GM18505 (cell line): ENCODE measurements around the gene TM9SF2.
"Not testable (repeated sequence)": the region's sequence is repeated elsewhere in the genome, so short reads cannot be mapped to it uniquely, and the experiment has no call there.

ENCODE experiments used
- ATAC-seq: cut with Tn5 transposase; IDR thresholded peaks from one replicate; pipeline ENCODE4 v1.9.1; 2021; ENCODE audit not compliant: unreplicated experiment
- POLR2A ChIP-seq: IDR thresholded peaks from 4 replicates; pipeline ENCODE4 v1.6.1; 2011; ENCODE audit warnings: borderline replicate concordance; ENCODE audit not compliant: insufficient read depth, insufficient read length; ENCODE audit errors: extremely low read depth

TM9SF2 gene, protein sequence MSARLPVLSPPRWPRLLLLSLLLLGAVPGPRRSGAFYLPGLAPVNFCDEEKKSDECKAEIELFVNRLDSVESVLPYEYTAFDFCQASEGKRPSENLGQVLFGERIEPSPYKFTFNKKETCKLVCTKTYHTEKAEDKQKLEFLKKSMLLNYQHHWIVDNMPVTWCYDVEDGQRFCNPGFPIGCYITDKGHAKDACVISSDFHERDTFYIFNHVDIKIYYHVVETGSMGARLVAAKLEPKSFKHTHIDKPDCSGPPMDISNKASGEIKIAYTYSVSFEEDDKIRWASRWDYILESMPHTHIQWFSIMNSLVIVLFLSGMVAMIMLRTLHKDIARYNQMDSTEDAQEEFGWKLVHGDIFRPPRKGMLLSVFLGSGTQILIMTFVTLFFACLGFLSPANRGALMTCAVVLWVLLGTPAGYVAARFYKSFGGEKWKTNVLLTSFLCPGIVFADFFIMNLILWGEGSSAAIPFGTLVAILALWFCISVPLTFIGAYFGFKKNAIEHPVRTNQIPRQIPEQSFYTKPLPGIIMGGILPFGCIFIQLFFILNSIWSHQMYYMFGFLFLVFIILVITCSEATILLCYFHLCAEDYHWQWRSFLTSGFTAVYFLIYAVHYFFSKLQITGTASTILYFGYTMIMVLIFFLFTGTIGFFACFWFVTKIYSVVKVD

GRCh38 chr13:99501184-99501847 is at the start of gene TM9SF2:
TM9SF2 (plus strand) TSS chr13:99501472; CDS start chr13:99501607, 135 bp downstream.
- peak; percentile 85 for TF ChIP-seq POLR2A
- ATAC-seq, result peak; percentile 49

DNA sequence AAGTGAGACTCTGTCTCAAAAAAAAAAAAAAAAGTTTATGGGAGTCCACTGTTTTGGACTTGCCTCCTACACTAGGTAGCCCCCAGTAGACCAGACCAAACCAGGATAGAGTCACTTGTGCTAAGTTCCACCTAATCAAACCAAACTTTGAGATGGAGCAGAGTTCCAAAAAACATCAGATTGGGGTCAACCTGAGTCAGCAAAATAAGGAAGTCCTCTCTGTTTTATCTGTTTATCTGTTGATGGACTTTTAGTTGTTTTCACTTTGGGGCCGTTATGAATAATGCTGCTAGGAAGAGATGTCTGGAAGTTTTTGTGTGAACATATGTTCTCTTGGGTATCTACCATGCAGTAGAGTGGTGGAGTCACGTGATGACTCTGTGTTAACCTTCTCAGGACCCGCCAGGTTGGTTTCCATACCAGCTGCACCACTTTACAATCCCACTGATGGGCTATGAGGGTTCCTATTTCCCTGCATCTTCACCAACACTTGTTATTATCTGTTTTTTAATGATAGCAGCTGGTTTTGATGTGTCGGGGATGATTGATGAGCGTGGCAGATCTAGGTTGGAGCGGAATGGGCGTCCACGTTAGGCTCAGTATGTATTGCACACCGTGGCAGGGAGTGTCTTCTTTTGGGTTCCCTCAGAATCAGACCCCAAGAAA is 46.6 kb upstream of the TM9SF2 start:
- no peak for TF ChIP-seq POLR2A
- no peak for ATAC-seq

- ATAC-seq, result no peak
- TF ChIP-seq POLR2A, result no peak
Measured at GRCh38 chr13:99459099-99459850, 42.0 kb upstream of the TM9SF2 start.

DNA sequence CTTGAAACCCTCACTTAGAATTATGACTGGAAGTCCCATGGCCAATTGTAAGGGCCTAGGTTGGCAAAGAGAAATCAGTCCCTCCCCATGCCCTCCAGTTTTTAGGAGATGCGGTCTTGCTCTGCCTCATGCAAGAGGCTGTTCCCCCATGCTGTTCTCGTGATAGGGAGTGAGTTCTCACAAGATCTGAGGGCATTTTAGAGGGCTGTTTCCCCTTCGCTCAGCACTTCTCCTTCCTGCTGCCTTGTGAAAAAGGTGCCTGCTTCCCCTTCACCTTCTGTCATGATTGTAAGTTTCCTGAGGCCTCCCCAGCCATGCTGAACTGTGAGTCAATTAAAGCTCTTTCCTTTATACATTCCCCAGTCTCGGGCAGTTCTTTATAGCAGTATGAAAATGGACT is 40.5 kb upstream of the TM9SF2 start:
- ATAC-seq, result not testable (repeated sequence)

GRCh38 chr13:99463646-99464397 is 37.5 kb upstream of the TM9SF2 start:
- ATAC-seq, result no peak
- no peak for TF ChIP-seq POLR2A

- ATAC-seq, result no peak
- TF ChIP-seq POLR2A, result no peak
Measured at GRCh38 chr13:99464441-99464949, 36.8 kb upstream of the TM9SF2 start.

DNA sequence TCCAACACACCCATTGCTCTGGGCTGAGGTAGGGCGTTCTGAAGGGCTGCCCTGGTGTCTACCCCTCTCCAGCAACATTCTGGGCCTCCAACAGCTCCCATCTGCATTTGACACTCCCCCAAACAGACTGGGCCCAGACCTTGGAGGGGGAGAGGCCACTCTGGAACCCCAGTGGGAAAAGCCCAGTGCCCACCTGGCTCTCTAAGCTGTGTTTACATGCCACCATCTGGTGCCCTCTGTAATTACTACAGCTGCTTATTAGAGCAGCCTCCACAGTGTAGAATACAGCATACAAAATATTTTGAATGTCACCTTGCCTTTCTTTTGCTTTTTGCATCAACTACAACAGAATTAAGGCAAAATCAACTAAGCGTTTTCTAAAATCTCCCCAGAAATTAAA is 35.8 kb upstream of the TM9SF2 start:
- no peak for TF ChIP-seq POLR2A
- ATAC-seq, result no peak

DNA sequence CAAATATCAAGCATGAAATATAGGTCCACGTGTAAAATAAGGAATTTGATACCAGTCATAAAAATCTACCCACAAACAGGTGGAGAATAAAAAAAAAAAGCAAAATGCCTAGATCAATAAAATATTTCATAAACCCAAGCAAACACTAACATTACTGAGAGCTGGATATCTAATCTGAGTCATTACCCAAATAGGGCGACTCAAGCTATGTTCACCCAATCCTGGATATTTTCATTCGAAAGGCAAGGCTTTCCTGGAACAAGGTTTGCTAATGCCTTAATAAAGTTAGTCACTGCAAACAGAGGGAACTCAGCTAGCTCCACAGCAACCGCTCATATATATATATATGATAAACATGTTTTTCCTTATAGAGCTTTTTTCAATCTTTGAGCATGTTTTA is 33.5 kb upstream of the TM9SF2 start:
- ATAC-seq, result no peak

GRCh38 chr13:99469041-99469440 is 32.2 kb upstream of the TM9SF2 start:
- TF ChIP-seq POLR2A, result no peak
- no peak for ATAC-seq

More for the DNA sequence above, 33.5 kb upstream of the TM9SF2 start:
- no peak for TF ChIP-seq POLR2A

- ATAC-seq, result no peak
- no peak for TF ChIP-seq POLR2A
Measured at GRCh38 chr13:99470027-99470426, 31.2 kb upstream of the TM9SF2 start.

DNA sequence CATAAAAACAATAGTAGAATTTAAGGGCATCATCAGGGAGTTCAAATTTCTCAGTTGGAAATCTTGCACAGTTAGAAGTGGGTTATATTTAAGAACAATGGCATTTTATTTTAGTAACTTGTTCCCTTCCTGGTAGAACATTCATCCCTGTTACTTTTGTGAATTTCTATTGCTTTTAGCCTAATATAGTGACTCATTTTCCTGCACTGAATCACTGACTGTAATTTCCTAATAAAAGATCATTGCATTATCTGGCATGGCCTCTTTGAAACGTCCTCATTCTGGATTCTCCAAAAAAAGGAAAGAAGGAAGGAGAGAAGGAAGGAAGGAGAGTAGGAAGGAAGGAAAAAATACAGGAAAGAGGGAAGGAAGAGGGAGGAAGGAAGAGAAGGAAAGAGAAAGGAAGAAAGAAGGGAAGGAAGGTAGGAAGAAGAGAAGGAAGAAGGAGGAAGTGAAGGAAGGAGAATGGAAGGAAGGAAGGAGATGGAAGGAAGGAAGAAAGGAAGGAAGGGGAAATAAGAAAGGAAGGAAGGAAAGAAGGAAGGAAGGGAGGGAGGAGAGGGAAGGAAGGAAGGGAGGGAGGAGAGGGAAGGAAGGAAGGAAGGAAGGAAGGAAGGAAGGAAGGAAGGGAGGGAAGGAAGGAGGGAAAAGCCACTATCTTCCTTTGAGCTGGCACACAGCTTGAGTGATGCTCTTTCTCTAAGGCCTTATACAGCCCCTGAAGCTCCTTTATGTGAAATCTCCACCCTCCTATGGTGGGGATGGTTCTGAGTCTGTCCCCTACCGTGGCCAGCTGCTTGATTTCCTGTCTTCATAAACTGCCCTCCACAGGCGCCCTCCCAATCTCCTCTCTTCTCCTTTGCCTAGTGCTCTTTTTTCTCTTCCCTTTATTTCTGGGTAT is 29.8 kb upstream of the TM9SF2 start:
- TF ChIP-seq POLR2A, result no peak
- ATAC-seq, result no peak
